NCI-H187 treated with DMSO at 0.1 percent for 48 hours (cell line): ENCODE measurements around the gene YIPF6.
"Not testable (repeated sequence)": the region's sequence is repeated elsewhere in the genome, so short reads cannot be mapped to it uniquely, and the experiment has no call there.

Experiments
- DNase-seq: peaks from one replicate; lab custom pipeline; 2025; lab: John Stamatoyannopoulos, UW

Gene YIPF6

GRCh38 chrX:68506649-68507048 is 7.8 kb downstream of the YIPF6 start:
- DNase-seq: no peak

- no peak for DNase-seq
Measured at GRCh38 chrX:68508799-68509198, 9.9 kb downstream of the YIPF6 start.

- no peak for DNase-seq
Measured at GRCh38 chrX:68511255-68511654, 12.4 kb downstream of the YIPF6 start.

DNA sequence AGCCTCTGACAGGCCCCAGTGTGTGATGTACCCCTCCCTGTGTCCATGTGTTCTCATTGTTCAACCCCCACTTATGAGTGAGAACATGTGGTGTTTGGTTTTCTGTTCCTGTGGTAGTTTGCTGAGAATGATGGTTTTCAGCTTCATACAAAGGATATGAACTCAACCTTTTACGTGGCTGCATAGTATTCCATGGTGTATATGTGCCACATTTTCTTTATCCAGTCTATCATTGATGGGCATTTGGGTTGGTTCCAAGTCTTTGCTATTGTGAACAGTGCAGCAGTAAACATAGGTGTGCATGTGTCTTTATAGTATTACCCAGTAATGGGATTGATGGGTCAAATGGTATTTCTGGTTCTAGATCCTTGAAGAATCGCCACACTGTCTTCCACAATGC is 25.8 kb downstream of the YIPF6 start:
- DNase-seq: not testable (repeated sequence)

- no peak for DNase-seq
Measured at GRCh38 chrX:68532831-68533533, 34.1 kb downstream of the YIPF6 start.

GRCh38 chrX:68533656-68534055 is 34.8 kb downstream of the YIPF6 start:
- no peak for DNase-seq

GRCh38 chrX:68534691-68535090 is 35.8 kb downstream of the YIPF6 start:
- no peak for DNase-seq

GRCh38 chrX:68536429-68536828 is 37.6 kb downstream of the YIPF6 start:
- DNase-seq: no peak

- no peak for DNase-seq
Measured at GRCh38 chrX:68536884-68537283, 38.0 kb downstream of the YIPF6 start.

DNA sequence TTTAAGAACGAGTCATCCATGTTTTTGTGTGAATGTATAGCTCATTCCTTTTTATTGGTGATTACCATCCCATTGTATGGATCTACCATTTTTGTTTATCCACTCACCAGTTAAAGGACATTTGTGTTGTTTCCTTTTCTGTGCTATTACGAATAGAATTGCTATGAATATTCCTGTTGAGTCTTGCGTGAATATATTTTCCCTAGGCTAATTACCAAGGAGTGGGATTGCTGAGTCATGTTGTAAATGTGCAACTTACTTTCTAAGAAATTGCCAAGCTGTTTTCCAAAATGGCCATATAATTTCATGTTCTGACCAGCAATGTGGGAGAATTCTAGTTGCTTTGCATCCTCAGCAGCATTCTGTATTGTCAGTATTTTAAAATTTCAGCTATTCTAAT is 51.3 kb downstream of the YIPF6 start:
- no peak for DNase-seq

GRCh38 chrX:68556036-68556435 is 57.2 kb downstream of the YIPF6 start:
- DNase-seq: no peak

DNA sequence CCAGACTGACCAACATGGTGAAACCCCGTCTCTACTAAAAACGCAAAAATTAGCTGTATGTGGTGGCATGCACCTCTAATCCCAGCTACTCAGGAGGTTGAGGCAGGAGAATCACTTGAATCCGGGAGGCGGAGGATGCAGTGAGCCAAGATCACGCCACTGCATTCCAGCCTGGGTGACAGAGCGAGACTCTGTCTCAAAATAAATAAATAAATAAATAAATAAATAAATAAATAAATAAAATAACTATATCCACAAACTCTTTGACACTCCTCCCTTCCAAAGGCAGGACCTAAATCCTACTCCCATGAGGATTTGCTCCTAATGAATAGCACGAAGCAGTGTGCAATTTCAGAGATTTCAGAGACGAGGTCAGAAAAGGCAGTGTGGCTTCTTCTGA is 58.3 kb downstream of the YIPF6 start:
- DNase-seq: not testable (repeated sequence)

DNA sequence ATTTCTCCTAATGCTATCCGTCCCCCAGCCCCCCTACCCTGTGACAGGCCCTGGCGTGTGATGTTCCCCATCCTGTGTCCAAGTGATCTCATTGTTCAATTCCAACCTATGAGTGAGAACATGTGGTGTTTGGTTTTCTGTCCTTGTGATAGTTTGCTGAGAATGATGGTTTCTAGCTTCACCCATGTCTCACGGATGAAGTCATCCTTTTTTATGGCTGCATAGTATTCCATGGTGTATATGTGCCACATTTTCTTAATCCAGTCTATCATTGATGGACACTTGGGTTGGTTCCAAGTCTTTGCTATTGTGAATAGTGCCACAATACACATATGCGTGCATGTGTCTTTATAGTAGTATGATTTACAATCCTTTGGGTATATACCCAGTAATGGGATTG is 61.1 kb downstream of the YIPF6 start:
- not testable (repeated sequence) for DNase-seq

DNA sequence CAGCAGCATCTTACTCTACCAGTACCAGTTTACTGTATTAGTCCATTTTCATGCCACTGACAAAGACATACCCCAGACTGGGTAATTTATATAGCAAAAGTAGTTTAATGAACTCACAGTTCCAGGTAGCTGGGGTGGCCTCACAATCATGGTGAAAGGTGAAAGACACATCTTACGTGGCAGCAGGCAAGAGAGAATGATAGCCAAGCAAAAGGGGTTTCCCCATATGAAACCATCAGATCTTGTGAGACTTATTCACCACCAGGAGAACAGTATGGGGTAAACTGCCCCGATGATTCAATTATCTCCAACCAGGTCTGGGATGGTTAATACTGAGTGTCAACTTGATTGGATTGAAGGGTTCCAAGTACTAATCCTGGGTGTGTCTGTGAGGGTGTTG is 69.3 kb downstream of the YIPF6 start:
- DNase-seq: no peak

DNA sequence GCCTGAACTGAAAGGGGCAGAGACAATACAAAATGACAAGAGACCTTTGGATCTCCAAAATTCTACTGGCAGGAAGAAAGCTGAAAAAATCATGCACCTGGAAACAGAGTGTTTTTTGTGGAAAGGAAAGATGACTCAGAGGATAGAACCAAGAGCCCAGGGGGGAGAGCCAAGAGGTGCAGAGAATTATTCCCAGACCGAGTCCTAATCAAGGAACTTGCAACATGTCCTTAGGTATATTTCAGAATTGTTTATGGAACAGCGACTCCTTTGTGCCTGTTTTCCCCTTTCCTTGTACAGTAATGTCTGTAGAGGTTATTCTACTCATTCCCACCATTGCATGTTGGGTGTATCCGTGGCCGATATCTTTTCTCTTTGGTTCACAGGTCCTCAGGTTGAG is 71.7 kb downstream of the YIPF6 start:
- no peak for DNase-seq

DNA sequence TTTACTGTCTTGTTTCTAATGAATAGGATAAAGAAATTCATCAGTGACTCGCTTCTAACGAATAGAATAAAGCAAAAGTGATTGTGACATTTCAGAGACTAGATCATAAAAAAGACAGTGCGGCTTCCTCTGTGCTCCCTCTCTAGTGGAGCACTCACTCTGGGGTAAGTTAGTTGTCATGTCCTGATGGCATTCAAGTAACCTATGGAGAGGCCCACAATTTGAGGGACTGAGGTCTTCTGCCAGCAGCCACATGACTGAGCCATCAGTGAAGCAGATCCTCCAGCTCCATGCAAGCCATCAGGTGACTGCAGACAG is 72.4 kb downstream of the YIPF6 start:
- no peak for DNase-seq

GRCh38 chrX:68571610-68572311 is 72.9 kb downstream of the YIPF6 start:
- DNase-seq: no peak

GRCh38 chrX:68574240-68574639 is 75.4 kb downstream of the YIPF6 start:
- no peak for DNase-seq

DNA sequence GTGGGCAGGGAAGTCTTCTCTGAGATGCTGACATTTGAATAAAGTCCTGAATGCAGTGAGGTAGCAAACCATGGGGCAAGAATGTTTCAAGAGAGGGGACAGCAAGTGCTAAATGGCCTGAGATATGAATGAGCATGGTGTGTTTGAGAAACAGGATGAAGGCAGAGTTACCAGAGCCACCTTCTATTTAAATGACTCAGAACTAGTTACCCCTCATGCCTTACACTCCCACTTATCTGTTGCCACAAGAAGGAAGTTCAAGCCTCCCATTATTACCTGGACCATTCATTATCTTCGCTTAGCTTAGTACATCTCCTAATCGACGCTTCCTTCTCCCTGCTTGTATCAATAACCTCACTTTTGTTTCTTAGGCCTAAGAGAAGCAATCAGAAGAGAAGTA is 81.0 kb downstream of the YIPF6 start:
- DNase-seq: no peak

- DNase-seq: no peak
Measured at GRCh38 chrX:68584221-68584620, 85.4 kb downstream of the YIPF6 start.
